Measurements from ENCODE around the gene ATP8B4.

DNA sequence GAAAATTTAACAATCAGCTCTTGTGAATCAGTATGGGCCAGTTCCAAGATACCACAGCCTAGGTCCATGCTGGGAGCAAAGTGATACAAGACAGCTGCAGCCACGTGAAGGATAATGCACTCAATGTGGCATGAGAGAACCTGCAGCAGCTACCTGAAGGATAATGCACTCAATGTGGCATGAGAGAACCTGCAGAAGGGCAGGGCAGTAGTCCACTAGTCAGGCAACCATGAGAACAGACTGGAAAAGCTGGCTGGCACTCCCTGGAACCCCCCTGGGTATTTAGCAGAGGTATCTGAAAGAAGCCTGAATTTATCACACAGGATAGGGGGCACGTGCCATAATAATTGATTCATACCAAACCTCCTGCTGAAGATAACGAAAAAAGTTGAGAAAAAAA is 237.6 kb downstream of the ATP8B4 start:
- no peak for TF ChIP-seq EZH2phosphoT487 (IDR thresholded peaks at IDR 0.05; ENCODE audit: insufficient read depth, low read depth)
- no peak for TF ChIP-seq EZH2 (IDR thresholded peaks at IDR 0.05; ENCODE audit: insufficient read depth, poor library complexity, severe bottlenecking)

Measured in GM23248 (cell line).